HG03439 (cell line): ENCODE measurements around the gene TOPBP1.
"Not testable (repeated sequence)": the region's sequence is repeated elsewhere in the genome, so short reads cannot be mapped to it uniquely, and the experiment has no call there.

Experiments used
- ATAC-seq: cut with Tn5 transposase; IDR thresholded peaks from one replicate; pipeline ENCODE4 v1.9.1; 2021; ENCODE audit warnings: mild to moderate bottlenecking, moderate library complexity; ENCODE audit not compliant: unreplicated experiment

Gene TOPBP1

DNA sequence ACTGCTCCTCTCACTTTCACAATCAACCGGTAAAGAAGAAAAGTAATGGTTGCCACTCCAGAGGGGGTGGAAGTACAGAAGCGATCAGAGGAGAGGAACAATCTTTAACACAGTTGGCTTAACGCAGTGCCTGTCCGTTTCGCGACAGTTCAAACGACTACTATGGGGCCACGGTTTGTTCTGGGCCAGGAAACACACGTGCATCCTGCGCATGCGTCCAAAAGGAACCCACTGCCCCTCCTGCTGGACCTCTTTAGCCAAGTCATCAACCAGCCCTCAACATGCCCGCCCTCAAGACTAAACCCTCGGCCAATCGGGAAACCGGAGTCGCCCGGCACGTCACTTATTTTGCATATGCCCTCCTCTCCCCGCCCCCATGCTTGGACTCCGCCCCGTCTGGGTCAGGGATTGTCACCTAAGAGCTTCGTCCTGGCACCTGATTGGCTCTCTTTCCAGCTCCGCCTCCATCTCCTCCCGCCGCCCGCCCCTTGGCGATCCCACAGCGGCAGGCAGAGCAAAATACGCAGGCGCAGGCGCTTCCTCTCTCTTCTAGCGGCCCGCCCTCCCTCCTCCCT is 88.6 kb downstream of the TOPBP1 start:
- peak; percentile 72 for ATAC-seq

DNA sequence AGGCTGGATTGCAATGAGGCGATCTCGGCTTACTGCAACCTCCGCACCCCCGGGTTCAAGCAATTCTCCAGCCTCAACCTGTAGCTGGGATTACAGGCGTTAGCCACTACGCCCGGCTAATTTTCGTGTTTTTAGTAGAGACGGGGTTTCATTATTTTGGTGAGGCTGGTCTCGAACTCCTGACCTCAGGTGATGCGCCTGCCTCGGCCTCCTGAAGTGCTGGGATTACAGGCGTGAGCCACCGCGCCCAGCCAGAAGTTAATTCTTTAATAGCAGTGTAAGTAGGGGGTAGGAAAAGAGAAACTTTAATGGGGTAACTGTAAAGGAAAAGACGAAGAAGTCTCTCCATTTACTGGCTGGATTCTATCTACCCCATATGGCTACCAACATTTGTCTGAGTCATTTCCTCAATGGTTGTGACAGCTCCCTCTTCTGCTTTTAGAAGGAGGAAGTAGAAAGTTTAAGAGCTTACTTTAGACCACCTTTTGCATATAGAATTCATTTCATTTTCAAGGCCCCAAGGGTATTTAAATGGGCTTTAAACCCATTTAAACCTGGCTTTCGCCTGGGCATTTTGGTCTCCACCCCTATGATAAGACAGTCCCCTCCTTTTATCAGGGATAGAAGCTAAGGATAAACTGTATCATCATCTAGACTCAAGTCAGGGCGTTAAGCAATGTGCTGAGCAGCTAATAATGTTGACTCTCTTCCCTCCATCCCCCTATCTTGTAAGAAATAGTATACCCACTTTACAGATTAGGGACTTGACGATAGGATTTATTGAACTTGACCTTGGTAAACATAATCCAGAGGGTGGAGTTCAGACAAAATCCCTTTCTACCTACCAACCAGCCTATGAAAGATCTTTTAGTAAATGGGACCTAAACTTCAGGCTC is 89.3 kb downstream of the TOPBP1 start:
- no peak for ATAC-seq

DNA sequence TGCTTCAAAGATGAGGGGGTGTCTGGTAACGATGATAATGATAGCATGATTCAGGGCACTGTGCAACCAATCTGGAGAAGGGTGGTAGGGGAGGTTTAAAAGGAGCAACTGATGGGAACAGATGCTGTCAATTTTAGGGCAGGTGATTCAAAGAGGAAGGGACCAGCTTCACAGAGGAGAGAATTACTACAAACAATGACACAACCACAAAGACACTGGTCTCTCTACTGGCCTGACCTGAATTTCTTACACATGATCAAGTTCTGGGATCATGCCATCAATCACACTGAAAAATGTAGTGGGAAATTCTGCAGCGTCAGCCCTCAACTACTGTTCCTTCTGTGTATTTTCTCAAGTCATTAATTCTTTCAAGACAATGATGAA is 90.8 kb downstream of the TOPBP1 start:
- no peak for ATAC-seq

DNA sequence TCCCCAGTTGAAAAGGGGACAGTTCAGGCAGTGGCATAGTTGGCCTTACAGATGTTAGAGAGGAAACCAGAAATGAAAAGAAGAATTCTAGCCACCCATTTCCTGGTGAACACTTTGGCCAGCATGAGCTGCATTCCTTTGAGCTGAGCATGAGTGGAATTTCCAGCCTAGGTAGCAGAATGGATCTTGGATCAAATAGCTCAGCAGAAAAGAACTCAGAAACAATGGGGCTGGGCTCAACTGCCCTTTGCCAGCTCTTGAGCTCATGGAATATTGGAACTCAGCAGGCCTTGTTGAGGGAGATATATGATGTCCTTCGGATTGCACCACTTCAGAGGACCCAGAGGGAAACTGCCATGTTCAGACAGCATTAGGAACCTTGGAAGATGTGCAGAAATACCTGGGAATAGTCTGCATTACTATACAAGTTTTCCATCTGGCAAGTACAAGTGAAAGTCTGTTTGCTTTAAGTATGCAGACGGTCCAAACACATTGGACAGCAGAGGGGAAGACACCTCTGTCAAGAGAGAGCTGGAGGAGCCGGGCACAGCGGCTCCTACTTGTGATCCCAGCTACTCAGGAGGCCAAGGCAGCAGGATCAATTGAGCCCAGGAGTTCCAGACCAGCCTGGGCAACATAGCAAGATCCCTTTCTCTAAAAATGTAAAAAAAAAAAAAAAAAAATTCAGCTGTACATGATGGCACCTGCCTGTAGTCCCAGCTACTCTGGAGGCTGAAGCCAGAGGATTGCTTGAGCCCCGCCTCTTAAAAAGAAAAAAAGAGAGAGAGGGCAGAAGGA is 91.4 kb downstream of the TOPBP1 start:
- no peak for ATAC-seq

DNA sequence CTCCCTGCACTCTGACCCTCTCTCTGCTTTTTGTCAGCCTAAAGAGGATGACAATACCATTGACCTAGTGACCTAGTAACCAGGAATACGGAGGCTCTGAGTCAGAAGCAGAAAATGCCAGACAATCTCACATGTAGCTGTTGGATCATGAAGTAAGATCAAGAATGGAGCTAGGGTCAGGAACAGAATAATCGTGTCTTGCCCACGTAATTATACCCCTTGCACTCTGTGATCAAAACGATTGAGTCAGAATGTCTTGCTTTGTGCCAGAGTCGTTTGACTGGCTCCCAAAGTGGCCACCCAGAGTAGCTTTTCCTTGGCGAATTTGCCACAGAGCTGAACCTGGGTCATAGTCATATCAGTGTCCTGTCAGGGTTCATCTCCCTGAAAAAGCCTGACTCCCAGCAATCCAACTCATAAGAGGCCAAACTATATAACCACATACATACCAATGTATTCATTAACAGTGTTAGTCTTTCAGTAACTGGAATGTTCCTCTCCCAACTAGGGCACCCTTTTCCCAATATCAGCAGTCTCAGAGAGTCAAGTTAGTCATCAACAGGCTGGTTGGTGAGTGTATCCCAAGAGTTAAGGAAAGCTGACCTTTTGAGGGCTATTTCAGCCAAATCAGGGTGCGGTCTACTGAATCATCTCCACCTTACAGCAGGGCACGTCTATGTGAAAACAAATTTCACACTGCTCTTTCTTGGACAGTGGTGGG is 93.3 kb downstream of the TOPBP1 start:
- no peak for ATAC-seq

DNA sequence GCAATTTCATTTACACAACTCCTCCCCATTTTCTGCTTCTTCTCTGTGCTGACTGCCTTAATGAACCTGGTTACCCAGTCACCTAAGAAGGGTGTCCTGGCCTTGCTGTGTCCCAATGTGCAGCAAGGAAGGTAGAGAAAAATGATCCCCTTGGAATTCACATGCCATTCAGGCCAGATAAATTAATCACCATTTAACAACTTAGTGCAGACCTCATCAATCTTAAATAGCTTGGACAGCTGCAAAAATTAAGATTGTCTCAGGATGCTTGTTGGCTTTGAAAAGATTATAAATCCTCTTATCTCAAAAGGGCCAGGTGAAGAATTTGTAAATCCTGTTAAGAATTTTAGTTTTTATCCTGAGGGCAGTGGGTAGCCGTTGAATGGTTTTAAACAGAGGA is 97.9 kb downstream of the TOPBP1 start:
- no peak for ATAC-seq

DNA sequence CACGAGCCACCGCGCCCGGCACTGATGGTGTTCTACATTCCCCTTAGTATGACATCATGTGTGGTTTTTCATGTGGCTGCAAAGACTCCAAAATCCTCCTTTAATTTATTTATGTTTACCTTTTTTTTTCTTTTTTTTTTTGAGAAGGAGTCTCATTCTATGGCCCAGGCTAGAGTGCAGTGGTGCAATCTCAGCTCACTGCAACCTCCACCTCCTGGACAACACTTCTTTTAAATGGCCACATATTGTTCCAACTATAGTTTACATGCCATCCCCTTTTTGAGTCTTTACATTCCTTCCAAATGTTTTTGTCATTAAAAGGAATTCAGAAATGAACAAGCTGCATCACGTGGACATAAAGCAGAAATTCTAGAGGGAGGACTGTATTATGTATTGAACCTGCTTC is 98.6 kb downstream of the TOPBP1 start:
- ATAC-seq = no peak

DNA sequence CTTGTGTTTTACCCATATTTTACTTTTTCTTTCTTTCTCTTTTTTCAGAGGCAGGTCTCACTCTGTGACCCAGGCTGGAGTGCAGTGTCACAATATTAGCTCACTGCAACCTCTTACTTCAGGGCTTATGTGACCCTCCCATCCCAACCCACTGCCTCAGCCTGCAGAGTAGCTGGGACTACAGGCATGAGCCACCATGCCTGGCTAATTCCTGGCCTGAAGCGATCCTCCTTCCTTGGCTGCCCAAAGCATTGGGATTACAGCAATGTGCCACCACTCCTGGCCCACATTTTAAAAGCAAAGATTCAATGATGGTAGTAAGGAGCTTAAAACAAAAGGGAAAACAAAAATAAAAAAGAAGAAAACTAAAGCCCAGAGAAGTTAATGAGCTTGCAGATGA is 99.4 kb downstream of the TOPBP1 start:
- no peak for ATAC-seq

DNA sequence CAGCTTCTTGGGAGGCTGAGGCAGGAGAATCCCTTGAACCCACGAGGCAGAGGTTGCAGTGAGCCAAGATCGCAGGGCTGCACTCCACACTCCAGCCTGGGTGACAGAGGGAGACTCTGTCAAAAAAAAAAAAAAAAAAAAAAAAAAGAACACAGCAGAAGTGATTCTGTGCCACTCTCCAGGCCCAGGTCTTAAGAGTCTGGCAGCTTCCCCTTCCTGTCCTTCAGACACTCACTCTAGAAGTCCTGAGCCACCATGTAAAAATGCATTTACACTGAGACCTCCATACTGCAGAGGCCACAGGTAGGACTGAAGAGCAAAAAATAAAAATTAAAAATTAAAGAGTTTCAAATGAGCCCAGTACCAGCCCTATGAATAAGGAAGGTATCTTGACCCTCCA is 100.1 kb downstream of the TOPBP1 start:
- no peak for ATAC-seq

DNA sequence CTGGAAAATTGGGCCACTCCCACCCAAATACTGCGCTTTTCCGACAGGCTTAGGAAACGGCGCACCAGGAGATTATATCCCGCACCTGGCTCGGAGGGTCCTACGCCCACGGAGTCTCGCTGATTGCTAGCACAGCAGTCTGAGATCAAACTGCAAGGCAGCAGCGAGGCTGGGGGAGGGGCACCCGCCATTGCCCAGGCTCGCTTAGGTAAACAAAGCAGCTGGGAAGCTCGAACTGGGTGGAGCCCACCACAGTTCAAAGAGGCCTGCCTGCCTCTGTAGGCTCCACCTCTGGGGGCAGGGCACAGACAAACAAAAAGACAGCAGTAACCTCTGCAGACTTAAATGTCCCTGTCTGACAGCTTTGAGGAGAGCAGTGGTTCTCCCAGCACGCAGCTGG is 110.2 kb downstream of the TOPBP1 start:
- ATAC-seq = not testable (repeated sequence)
